Stimulated activated CD4-positive, alpha-beta T cell treated with anti-CD3 and anti-CD28 coated beads, Interleukin-15, amount 100 ng/mL, for 24 hours (primary cell): ENCODE results near the gene ID2.

Source experiments
- DNase-seq: peaks from one replicate; pipeline ENCODE4 v3.0.0-alpha.2; 2020

Gene ID2

DNA sequence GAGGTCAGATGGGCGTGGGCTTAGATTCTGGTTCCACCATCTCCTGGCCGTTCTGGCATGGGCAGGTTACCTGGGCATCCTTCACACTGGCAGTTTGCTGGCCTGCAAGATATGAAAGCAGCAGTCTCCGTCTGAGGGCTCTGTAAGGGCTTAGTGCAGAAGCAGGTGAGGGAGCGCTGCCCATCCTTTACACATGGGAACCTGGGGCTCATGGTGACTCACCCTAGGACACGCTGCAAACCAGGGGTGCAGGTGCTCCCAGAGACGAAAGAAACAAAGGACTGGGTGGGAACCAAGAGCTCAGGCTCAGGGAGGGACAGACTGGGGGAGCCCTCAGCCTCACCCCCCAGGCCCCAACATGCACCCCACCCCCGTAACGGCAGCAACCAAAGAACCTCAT, 10.7 kb upstream of the ID2 start:
- DNase-seq = no peak

DNA sequence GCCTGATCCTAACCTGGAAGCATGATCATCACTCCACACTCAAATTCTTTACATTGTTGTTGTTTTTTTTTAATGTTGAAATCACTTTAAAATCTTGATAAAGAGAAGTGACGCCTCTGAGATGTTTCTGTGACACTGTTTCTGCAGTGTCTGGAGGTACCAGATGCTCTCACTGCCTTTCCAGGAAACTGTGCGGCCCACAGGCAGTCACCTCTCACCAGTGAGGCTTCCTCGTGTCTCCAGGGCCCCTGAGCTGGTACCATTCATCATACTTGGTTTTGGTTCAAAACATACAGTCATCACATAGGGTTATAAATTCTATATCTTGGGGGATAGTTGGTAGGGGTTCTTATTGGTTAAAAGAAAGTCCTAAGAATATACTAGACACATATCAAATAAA, 10.1 kb upstream of the ID2 start:
- DNase-seq = no peak

DNA sequence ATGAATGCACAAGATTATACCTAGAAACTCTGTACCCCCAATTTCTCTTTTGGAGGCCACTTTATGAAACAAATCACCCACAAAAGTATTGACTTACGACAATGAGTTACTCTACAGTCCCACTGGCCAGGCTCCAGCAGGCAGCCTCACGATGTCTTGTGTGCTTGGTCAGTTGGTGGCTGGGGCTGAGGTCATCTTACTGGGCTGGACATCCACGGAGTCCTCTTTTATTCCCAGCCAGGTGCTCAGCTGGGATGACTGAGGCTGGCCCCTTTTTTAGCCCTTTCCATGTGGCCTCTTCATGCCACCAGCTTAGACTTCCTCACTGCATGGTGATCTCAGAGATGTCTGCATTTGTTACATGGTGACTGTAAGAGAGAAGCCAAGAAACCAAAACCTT, 8.9 kb upstream of the ID2 start:
- no peak for DNase-seq

DNA sequence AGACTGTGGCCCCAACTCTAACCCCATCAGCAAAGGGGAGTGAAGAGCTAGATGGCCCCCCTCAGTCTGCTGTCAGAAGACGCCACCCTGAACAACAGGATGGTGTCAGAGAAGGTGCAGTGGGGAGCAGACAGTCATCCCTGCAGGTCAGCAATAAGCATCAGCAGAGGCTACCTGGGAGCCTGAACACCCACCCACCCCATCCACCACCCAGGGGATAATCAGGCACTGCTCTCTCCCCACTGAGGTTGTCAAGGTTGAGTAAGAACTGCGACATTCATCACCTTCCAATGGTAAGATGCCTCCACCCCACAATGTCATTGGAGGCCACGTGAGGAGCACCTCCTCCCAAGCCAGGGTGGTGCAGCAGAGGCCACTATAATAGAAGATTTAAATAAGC, 8.5 kb upstream of the ID2 start:
- no peak for DNase-seq

DNA sequence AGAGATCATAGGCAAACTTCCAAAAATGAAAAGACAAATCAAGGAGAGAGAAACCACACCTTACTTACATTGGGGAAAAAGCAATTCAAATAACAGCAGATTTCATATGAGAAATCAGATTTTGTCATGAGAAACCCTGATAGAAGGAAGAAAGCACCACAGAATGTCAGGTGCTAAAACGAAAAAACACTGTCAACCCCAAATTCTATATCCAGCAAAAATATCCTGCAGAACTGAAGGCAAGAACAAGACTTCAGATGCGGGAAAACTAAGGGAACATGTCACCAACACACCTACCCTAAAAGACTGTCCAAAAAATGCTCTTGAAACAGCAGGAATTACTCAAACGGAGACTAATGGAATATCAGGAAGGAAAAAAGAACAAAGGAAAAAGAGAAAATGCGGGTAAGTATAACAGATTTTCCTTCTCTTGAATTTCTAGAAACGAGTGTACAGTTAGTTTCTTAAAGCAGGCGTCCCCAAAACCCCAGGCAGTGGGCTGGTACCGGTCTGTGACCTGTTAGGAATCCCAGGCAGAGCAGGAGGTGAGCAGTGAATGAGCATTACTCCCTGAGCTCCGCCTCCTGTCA, 7.3 kb upstream of the ID2 start:
- no peak for DNase-seq

DNA sequence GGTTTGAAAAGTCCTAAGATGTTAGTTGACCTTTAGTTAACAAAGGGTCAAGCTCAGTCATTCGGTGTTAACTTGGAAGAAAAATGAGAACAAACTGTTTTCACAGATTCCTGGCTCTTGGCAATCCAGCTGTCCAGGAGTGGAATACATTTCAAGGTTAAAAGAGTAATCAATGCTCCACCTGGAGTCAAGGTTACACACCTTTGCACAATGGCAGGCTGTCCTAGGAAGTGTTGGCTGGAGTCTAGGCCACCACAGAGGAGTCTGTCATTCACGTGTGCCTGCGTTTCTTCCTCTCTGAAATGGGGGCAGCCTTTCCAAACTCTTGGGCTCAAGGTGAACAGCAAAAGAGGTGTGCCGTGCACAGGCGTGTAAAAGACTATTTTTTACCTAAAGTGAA, 6.3 kb upstream of the ID2 start:
- no peak for DNase-seq

DNA sequence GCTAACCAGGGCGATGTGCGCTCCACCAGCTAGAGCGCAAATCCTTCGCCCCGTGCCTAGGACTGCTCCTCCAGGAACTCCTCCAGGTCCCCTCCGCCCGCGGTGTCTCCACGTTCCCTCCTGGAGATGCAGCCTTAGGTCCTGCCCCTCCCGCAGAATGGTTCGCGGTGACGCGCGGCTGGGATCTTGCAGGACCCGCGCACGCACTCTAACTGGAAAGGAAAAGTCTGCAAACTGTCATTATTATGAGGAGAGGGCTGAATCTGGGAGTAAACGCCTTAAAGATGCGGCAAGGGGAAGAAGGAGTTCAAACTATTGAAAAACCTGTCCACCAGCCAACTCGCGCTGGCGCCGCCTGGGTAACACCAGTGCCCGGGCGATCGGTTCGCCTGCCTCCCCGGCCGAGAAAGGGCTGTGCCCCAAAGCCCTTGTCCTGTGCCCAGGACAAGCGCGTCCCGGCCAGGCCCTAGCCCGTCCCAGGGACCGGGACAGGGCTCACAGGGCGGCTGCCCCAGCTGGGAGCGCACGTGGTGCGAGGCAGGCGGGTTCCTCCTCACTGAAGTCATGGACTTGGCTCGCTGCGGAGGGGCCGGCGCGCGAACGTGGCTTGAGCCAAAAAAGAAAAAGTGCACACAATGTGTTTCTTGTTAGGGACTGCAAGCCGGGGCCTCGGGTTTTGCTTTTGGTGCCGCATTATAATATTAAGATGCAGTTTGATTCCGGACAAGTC, 5.5 kb upstream of the ID2 start:
- DNase-seq = peak; percentile 19

DNA sequence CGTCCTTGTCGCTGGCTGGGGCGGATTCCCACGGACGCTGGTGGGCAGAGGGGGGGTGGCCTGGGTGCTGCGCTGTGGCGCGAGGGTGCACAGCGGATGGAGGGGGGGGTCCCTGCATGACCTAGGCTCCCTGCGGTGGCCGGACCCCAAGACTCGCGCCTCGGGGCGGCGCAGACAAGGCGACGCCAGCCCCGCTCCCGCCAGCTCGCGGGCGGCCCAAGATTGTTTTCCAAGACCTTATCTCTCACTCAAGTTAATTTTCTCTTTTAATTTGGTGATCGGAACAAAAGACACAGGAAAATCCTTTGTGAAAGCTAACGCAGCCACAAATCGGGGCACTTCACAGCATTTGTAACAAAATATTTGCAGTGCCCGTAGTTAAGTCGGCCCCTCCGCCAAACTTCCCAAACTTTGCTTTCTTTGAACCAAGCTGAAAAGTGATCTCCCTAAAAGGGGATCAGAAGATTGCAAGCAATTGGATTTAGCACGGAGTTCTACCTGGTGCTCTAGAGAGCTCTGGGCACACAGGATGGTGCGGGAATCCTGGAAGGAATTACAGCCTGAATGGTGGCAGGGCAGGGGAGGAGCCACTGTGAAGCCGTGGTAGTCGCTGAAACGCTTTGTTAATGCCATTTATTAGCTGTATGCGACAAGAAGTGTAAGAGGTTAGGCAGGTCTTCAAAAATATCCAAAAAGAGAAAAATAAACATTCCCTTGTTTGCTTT, 4.8 kb upstream of the ID2 start:
- no peak for DNase-seq

DNA sequence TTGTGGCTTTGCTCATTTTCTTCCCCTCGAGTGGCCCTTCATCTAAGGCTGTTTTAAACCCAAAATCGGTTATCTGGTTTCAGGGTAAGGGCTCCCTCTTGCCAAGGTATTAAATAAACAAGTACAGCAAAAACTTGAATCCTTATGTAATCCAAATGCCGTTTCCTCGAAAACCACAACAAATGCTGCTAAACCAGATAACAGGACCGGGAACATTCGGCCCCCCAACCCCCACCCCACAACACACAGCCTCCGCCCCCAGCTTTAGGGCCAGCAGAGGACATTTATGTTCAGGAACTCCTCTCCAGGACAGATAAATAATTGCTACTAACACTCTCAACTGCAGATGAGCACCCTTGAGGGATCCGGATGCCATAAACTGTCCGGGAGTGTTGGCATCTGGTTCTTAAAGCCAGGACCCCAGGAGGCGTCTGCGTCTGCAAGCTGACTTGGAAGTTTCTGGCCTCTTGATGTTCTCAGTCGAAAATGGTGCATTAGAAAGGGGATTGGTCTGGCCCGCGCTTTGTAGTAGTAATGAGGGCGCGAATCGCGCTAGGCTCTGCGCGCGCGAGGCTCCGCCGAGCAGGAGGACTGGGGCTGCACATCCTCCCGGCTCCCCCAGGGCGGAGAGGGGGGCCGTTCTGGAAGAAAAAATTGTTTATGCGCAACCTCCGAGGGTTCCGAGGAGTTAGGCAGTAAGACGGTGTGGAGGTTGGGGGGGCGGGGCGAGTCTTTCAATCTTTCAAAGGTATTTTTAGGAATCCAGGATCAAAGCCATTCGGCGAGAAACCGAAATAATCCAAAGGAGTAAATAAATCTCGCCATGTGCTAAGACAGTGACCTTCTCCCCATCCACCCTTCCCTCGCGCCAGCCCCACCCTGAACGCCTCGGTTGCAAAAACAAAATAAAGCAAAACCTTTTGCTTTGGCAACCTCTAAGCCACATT, 3.9 kb upstream of the ID2 start:
- DNase-seq = peak; percentile 53

DNA sequence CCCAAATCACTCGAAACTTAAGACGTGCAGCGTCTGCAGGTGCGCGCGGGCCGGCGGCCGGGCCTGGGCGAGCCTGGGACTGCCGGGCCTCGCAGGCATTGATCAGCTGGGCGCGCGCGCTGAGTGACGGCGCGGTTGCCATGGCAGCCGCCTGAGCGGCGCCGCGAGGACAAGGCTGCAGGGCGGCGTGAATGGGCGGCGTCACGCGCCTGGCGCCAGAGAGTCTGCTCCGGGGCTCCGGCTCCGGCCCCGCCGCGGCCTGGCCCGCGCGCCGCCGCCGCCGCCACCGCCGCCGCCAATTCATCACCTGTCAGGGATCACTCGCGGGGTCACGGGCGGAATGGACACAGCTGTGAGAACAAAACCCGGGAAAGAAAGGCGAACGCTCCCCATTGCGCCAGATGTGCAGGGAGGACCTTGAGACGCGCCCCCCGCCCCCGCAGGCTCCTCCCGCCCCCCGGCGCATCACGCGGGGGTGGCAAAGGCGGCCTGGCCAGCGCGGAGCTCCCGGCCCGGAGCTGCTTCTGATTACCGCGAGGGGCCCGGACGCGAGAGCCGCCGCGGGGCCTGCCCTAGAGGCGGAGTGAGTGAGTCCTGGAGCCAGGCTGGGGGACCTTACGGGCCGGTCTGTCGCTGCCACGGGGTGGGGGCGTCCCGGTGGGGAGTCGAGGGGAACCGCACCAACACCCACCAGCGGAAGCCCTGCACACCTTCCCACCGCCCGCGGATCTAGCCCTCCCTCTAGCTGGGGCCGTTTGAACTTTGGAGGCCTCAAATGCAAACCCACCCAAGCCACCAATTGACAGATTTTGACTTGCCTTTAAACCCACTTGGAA, 2.9 kb upstream of the ID2 start:
- peak; percentile 90 for DNase-seq

DNA sequence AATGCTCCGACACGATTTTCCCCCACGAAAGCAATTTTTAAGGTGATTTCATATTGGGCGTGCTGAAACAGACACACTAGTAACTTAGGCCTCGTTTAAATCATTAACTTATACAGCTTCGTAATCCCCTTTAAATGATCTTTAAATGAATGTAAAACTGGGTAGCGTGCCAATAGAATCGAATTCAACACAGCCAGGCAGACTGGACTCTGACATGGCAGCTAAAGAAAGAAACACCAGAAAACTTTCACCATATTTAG, 2.4 kb upstream of the ID2 start:
- no peak for DNase-seq

DNA sequence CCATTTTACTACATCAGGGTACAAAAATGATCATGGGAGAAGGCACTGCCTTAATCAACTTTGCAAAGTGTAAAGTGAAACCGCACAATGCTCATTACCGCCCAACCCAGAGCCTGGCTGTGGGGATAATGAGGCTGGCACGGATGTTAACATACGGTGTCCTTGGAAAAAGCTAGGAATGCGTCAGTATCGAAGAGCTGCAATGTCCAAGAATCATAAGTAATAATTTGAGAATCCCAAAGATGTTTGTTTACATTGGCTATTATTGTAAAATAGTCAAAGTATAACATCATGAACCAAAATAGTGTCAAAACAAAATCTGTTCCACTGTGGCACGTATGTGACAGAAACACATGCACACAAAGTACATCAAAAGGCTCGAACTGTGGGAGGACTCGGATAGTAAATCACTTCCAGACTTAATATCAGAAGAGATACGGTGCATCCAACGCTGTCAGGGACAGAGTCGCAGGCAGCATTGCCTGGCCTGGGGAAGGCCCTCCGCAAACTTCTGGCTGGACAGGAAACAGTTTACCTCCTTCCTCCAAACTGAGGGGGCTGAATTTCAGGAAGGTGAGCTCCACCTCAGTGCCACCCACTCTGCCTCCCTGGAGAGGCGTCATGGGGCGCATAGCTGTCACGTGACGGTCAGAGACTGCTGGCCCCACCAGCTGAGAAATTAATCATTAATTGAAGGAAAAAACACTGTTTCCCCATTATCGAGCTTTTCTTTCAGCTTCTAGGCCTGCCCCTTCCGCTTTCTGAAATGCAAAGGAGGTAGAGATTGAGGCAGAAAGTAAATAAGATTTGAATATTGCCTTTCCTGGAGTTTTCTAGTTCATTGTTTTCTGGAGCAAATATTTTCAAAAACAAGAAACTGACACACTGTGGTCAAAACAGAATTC, 1.8 kb upstream of the ID2 start:
- no peak for DNase-seq

DNA sequence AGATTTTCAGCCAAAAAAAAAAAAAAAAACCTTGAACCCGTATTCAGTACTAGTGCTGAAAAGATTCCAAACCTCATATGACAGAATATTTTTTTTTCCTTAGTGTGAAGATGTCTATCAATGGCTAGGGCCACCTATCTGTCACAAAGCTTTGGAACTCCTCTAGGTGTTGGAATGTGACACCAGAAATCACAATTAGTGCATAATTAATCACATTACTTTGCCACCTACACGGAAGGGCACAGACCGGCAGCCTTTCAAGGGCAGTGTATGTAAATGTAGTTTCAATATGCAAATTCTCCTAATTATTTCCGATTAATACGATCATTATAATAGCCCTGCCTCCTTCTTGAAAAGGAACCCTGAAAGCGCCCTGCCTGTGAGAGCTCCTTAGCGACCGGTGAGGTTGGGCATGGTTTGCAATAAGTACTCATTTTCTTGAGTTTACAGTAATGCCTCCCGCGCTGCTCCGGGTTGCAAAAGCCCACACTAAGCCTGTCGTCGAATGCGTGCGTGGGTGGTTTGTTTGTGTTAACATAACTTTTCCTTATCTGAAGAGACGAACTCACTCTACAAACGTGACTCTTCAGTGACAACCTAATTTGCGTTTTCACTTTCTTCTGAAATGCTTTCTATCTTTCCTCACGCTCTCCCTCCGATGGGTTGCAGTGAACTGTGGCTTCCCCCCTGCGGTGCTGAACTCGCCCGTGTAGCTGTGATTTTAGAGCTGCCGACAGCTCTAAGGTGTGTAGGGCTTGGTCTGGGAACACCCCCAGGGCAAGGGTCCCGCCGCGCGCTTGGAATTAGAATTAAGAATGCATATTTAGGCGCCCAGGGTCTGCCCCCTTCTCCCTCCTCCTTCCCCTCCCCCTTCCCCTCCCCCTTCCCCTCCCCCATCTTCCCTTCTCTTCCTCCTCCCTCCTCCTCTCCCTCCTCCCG, 765 bp upstream of the ID2 start:
- DNase-seq = peak; percentile 89

DNA sequence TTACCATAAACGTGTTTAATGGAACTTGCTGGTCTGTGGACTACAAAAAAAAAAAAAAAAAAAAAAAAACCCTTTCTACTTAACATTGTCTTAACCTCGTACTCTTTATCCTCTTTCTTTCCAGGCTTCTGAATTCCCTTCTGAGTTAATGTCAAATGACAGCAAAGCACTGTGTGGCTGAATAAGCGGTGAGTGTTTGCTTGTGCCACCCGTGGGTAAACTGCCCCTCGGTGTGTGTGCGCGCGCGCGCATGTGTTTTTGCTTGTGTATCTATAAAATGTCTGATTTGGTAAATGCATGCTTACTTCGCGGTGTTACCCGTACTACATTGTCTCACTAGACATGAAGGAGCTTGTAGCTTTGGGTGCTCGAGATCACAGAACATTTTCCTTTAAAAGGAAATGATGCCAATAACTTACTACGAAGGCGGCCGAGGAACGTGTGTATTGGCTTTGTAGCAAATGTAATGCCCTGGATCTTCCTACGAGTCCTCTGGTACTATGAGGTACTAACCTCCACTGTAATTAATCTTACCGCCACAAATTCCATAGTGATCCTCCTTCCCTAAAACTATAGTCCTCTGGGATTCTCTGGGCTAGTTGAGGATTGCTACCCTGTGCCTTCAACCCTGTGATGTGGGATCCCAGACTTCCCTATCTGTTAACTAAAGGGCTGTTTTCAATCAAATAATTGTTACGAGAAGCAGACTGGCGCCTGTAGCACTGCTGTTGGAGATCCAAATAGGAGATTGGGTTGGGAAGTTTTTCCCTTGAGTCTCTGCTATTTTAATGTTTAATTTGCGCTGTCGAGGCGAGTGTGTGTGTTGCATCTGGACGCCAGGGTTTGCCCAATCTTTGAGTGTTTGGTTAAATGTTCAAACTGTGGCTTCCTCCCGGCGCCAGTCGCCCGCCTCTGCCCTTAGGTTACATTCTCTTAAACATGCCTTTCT, 1.1 kb downstream of the ID2 start:
- DNase-seq = peak; percentile 60

DNA sequence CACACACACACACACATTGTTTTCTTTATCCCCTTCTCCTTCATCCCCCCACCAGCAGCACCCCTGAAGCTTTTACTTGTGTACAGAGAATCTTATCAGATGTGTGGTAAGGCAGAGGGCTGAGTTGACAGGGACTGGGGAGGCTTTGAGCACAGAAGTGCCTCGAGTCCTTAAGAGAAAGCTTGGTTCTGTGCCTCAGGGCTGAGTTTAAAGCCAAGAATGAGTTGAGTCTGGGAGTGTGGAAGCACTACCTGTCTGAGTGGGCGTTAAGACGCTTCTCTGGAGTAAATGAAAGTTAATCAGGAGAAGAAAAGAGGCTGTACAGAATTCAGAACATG, 2.7 kb downstream of the ID2 start:
- DNase-seq = peak; percentile 52

DNA sequence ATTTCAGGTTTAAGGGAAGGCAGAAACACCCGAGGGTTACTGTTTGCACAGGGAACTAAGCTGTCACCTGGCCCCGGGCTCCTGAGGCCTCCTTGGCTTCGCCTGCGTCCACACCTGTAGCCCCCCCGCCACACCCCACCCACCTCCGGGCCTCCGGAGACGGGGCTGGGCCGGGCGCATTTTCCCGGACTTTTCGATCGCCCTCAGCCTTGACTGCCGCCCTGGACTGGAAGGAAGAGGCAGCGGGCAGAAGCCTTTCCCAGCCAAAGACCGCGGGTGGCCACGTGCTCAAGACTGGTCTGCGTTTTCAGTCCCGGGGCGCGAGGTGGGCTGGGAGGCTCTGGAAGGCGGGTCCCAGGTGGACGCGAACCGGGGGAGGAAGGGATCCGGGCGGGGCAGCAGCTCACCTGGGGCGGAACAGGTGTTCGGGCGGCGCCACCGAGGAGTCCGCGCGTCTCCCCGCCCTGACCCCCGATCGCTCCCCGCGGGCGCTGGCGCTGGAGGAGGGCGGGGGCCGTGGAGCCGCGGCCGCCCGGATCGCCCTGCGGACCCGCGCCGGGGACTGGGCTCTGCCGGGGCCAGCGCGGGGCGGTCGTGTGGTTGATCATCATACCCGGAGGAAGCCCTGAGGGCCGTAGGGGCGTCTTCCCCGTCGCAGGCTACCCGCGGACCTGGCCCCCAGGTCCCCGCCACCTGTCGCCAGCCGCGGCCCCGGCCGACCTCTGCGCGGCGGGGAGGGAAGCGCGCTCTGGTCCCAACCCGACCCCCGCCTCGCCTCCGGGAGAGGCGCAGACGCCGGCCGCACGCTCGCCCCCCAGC, 3.2 kb downstream of the ID2 start:
- DNase-seq = peak; percentile 74

DNA sequence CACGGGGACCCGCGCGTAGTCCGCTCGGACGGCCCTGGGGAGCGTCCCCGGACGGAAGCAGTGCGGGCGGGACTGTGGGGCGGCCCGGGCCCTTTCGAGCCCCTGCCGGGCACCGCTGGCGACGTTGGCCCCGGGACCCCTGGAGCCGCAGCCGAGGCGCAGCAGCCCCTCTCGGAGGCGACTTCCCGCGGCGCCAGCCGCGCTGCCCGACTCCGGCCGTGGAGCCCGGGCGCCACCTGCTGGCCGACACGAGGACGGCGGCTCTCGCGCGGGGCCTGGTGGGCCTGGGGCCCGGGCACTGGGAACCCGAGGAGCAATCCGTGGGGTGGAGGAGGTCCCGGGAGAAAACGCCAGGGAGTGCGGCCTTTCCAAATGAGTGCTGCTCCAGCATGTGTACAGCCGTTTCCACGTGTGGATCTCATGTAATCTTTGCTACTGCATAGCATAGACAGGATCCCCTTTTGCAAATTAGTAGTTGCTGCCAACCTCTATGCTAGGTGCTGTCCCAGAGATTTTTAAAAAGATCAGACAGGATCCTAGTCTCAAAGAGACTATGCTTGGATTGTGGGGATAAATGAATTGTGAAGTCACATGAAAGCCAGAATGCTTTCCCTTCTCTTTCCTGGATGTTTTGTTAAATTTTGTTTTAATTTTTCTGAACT, 4.0 kb downstream of the ID2 start:
- peak; percentile 82 for DNase-seq
